GM19240 (cell line): ENCODE measurements around the gene OSTC.
"Not testable (repeated sequence)": the region's sequence is repeated elsewhere in the genome, so short reads cannot be mapped to it uniquely, and the experiment has no call there.

ENCODE experiments used
- DNase-seq: peaks from one replicate; pipeline ENCODE4 v3.0.0; 2011; ENCODE audit warnings: low spot score; ENCODE audit not compliant: insufficient read length

The OSTC gene

DNA sequence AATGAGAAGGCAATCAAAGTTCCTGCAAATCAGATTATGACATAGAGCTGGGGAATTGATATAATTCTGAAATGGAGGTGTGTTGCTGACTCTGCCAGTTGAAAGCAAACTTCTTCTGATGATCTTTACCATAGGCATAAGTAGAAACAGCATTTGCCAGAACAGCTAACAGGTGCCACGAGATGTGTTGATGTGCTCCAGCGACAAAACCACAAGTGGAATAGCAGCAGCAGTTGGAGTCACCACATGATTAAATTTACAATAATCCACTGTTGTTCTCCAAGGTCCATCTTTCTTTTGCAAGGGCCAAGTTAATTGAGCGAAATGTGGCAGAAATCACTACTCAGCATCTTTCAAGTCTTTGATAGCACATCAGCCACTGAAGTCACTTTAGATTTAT is 3.7 kb upstream of the OSTC start:
- DNase-seq: no peak

DNA sequence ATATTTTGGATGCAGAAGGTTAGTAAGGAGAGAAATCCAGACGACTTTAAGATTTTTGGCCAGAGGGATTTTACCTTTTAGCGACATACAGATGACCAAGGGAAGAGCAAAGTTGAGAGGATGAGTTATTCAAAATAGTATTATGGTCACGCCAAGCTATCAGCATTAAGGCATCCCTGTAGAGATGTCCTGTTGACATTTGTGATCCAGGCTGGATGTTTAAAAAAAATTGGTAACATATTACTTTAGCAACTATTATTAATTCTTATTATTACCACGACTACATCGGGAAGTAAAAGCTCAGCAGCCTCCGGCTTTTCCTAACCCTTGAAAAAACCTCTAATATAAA is 562 bp upstream of the OSTC start:
- no peak for DNase-seq

GRCh38 chr4:108651014-108651791 is 804 bp downstream of the OSTC start:
- peak; percentile 11 for DNase-seq

DNA sequence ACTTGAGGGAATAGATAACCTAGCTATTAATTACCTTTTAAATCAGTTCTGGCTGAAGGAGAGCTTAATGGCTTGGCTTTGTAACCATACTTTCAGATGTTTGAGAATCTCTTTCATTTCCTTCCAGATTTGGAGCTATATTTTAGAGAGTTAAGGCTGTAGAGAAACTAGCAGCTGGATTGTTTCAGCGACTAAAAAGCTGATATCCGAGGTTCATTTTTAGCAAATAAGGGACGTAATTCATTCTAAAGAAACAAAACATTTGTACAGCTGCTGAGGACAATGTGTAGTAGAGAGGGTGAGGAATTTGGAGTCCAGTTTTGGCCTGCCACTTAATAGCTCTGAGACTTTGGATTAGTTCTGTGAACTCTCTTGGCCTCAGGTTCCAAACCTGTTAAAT is 12.2 kb downstream of the OSTC start:
- DNase-seq: no peak

DNA sequence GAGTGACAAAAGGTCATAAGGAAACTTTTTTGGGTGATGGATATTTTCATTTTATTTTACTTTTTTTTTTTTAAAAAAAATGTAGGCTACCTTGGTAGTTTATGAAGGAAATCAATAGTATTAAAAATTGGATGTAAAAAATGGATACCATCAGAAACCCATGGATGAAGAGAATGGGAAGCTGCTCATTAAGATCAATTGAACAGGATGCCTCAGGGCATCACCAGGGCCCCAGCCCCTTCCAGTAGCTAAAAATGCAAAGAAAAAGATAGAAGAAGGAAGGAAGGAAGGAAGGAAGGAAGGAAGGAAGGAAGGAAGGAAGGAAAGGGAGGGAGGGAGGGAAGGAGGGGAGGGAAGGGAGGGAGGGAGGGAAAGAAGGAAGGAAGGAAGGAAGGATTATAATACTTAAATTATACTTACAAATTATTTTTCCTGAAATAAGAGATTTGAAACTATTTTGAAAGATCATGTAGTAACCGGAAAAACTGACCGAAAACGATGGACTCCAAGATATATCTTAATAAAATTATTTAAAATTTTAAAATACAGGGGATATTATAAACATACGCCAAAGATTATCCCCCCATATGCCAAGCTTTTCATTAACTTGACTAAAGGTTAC is 24.1 kb downstream of the OSTC start:
- no peak for DNase-seq

- DNase-seq: no peak
Observed at GRCh38 chr4:108681321-108681809, 31.0 kb downstream of the OSTC start.

GRCh38 chr4:108683479-108683878 is 33.1 kb downstream of the OSTC start:
- DNase-seq: no peak

- no peak for DNase-seq
Observed at GRCh38 chr4:108685036-108685686, 34.8 kb downstream of the OSTC start.

- DNase-seq: no peak
Observed at GRCh38 chr4:108690738-108691137, 40.3 kb downstream of the OSTC start.

- no peak for DNase-seq
Observed at GRCh38 chr4:108693211-108693610, 42.8 kb downstream of the OSTC start.

DNA sequence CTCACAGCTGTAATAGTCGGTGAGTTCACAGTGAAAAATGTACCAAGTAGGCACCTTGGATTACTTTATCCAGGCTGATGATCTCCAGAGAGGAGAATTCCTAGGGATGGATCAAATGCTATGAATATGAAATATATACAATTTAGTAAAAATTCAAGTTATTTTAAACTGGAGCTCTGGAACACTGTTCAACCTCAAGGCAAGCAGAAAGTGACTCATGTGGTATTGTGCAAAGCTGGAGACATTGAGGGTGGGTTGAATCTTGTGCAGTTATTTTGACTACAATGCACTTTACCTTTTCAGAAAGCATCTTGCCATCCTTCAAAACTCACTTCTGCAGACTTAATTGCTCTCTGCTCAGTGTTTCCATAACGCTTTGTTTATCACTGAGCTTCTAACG is 43.4 kb downstream of the OSTC start:
- DNase-seq: no peak

DNA sequence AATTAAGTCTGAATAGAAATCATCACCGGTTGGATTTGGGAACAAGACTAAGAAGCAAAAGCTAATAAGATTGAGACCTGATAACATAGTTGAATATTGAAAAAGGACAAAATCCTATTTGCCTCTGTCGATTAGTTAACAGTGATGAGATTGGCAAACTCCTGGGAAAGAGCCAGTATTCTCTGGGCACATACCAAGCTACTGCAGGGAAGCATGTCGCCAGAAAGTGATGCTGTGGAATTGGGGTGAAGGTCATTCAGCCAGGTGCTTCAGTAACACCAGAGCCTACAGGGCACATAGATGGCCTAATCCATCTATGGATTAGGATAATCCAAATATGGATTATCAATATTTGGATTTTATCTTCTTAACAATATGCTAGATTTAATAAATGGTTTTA is 44.0 kb downstream of the OSTC start:
- DNase-seq: no peak

- no peak for DNase-seq
Observed at GRCh38 chr4:108695062-108695461, 44.7 kb downstream of the OSTC start.

GRCh38 chr4:108696160-108696559 is 45.8 kb downstream of the OSTC start:
- DNase-seq: no peak

DNA sequence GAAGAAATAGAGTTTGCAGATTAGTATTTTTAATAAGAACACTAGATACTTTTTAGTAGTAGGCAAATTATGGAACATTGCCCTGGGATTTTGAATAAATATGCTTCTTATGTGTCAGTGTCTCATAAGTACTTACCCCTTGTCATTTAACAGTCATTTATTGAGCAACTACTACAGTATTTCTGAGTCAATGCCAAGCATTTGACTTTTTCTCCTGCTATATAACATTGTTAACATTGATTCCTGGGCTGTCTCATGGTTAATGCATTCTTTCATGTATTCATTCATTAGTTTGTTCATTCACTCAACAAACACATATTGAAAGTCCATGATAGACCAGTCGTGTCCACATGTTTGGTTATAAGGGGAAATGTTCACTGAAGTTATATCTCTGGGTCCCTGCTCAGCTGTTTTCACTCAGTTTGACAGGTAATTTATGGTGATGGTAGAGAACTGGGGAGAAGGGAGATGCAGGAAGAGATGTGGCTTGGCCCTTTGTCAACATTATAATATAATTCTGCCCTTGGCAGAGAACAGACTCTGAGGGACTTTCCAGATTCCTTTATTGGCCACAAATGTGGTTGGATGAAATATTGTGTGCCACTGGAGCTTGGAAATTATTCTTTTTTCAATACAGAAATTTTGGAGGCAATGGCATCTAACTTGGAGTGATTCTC is 49.8 kb downstream of the OSTC start:
- no peak for DNase-seq

DNA sequence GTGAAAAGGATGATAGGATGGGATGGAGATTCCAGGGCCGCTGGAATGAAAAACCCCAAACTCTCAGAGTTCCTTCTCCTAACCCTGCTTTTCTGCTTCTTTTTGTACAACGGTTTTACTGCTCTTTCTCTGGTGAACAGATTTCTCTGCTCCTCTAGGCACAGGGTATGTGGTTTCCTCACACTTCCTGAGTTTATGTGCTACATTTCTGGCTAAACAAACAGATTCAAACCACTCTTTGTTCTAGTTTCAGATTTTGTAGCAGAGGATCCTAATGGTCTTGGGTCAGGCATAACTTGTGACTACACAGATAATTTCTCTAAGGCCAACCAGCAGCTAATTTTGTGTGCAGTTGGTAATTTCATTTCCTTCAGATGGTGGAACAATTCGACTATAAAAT is 52.6 kb downstream of the OSTC start:
- no peak for DNase-seq

DNA sequence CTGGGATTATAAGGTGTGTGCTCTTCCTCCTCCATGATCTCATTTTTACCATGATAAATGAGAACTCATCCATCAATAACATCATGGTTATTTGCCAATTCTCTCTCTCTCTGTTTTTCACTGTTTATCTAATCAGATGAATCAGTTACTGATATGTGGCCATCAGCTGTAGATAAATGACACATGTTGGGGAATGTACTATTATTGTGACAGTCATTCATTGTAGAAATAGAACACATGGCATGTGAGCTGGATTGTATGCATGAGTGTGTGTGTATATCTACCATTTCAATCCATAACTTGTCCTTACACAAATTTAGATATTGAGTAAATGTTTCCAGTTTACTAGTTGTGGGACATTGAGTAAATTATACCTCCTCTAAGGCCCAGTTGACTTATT is 53.0 kb downstream of the OSTC start:
- no peak for DNase-seq

GRCh38 chr4:108703966-108704365 is 53.6 kb downstream of the OSTC start:
- no peak for DNase-seq

DNA sequence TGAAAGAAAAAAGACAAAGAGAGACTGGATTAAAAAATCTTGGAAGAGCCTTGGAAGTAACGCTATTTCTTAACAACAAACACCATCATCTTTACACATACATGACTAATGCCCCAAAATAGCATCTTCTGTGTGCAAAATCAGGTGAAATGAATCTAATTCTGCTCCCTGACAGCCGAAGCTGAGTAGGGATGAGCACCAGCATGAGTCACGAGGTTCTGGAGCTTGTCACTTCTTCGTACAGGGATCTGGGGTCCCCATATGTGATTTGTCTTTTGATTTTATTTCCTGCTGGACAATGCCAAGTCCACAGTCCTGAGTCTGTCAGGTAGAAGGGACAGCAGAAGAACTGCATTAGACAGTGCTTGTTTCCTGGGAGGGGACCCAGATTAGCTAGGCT is 55.9 kb downstream of the OSTC start:
- no peak for DNase-seq

GRCh38 chr4:108709234-108709633 is 58.8 kb downstream of the OSTC start:
- DNase-seq: no peak

GRCh38 chr4:108709722-108710121 is 59.3 kb downstream of the OSTC start:
- DNase-seq: no peak

DNA sequence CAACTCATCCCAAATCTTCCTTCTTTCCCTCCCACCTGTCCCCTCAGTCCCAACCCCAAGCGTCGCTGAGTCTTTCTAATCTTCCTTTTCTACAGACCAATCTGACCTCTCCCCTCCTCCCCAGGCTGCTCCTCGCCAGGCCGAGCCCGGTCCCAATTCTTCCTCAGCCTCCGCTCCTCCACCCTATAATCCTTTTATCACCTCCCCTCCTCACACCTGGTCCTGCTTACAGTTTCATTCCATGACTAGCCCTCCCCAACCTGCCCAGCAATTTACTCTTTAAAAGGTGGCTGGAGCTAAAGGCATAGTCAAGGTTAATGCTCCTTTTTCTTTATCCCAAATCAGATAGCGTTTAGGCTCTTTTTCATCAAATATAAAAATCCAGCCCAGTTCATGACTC is 60.2 kb downstream of the OSTC start:
- DNase-seq: not testable (repeated sequence)
